Measurements from ENCODE around the gene DAGLA.
A peak's percentile ranks its signal among the peaks of the same experiment; 100 is the strongest.

DNA sequence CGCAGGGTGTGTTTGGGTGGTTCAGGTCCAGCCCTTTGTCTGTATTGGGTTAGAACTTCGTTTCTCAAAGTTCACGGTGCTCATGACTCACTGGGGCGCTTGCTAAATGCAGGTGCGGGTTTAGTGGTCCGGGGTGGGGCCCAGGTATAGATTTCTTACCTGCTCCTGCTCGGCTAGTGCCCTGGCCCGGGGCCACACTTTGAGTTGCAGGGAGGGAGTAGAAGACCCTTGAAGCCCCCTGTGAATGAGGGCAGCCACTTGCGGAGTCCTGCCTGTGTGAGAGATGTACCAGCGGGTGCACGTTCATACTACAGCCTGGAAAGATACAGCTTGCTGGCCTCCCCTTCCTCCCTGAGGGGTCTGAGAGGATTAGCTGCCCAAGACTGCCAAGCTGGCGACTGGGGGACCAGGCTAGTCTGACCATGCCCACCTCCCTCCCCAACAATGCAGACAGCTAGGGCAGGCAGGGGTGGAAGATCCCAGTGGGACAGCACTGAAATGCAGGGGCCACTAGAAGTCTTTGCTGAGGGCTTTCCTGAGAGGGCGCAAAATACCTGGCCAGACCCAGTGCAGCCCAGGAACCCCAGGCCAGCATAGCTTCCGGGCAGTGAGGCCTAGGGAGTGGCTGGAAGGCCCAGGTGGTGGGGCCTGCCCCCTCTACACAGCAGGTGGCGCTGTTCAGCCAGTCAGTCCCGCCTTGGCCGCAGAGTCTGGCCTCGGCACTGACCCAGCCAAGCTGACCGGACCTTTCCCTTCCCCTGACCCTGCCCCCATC, 67.2 kb downstream of the DAGLA start:
- TF ChIP-seq, protein P1, sequence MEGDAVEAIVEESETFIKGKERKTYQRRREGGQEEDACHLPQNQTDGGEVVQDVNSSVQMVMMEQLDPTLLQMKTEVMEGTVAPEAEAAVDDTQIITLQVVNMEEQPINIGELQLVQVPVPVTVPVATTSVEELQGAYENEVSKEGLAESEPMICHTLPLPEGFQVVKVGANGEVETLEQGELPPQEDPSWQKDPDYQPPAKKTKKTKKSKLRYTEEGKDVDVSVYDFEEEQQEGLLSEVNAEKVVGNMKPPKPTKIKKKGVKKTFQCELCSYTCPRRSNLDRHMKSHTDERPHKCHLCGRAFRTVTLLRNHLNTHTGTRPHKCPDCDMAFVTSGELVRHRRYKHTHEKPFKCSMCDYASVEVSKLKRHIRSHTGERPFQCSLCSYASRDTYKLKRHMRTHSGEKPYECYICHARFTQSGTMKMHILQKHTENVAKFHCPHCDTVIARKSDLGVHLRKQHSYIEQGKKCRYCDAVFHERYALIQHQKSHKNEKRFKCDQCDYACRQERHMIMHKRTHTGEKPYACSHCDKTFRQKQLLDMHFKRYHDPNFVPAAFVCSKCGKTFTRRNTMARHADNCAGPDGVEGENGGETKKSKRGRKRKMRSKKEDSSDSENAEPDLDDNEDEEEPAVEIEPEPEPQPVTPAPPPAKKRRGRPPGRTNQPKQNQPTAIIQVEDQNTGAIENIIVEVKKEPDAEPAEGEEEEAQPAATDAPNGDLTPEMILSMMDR (conservative IDR thresholded peaks at IDR 0.05): peak; percentile 98
- TF ChIP-seq ZFX (IDR thresholded peaks at IDR 0.05): no peak
